GM23248 (cell line): Measurements from ENCODE around the gene NDC1.

ENCODE experiments used
- EZH2 ChIP-seq: fragments of 200-600 bp; sonication (generic); IDR thresholded peaks from 2 replicates; pipeline ENCODE4 v1.6.1; 2018; ENCODE audit warnings: antibody characterized with exemption, mild to moderate bottlenecking; ENCODE audit not compliant: insufficient read depth, poor library complexity, severe bottlenecking
- EZH2phosphoT487 ChIP-seq: fragments of 200-600 bp; sonication (generic); IDR thresholded peaks from 2 replicates; pipeline ENCODE4 v1.6.1; 2018; ENCODE audit warnings: antibody characterized with exemption, moderate library complexity, mild to moderate bottlenecking, low read depth; ENCODE audit not compliant: insufficient read depth

- TF ChIP-seq EZH2, result no peak
- TF ChIP-seq EZH2phosphoT487, result no peak
Observed at GRCh38 chr1:53834776-53835175, 3.3 kb downstream of the NDC1 start.
